HG02938 (cell line): ENCODE measurements around the gene JAKMIP2.
"Not testable (repeated sequence)": the region's sequence is repeated elsewhere in the genome, so short reads cannot be mapped to it uniquely, and the experiment has no call there.

Experiments used
- ATAC-seq: cut with Tn5 transposase; IDR thresholded peaks from one replicate; pipeline ENCODE4 v1.9.1; 2021; ENCODE audit warnings: mild to moderate bottlenecking, moderate library complexity; ENCODE audit not compliant: unreplicated experiment

The JAKMIP2 gene

GRCh38 chr5:147661541-147661940, 121.0 kb downstream of the JAKMIP2 start:
- no peak for ATAC-seq

DNA sequence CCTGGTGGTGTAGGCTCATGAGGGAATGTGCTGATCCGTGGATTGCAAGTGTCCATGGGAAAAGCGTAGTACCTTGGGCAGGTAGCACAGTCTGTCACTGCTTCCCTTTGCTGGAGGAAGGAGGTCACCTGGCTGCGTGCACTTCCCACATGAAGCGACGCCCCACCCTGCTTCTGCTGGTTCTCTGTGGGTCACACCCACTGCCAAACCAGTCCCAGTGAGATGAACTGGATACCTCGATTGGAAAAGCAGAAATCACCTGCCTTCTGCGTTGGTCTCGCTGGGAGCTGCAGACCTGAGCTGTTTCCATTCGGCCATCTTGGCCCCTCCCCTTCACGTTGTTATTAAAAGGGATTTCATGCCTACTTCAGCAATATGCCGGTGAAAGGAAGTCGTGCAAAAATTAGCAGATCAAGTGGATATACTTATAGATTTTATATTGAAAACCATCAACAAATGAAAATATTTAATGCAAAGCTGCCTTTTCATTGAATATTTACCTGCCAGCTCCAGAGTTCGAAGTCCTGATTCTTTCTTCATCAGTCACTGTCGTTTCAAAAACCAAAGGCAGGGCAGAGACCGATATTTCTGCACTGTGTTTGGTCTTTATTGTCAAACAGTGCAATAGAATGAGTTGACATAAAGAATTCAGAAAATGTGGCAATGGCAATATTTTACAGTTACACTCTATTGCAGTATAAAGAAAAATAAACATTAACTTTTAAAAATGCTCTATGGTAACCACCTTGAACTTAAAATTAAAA, 123.2 kb downstream of the JAKMIP2 start:
- ATAC-seq: no peak

DNA sequence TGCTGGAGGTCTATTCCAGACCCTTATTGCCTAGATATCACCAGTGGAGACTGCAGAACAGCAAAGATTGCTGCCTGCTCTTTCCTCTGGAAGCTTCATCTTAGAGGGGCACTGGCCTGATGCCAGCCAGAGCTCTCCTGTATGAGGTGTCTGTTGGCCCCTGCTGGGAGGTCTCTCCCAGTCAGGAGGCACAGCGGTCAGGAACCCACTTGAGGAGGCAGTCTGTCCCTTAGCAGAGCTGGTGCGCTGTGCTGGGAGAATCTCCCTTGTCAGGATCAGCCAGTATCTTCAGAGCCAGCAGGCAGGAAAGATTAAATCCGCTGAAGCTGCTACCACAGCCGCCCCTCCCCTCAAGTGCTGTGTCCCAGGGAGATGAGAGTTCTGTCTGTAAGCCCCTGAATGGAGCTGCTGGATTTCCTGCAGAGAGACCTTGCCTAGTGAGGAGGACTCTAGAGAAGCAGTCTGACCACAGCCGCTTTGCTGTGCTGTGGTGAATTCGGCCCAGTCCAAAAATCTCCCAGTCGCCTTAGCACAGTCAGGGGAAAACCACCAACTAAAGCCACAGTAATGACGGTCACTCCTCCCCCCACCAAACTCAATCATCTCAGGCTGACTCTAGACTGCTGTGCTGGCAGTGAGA, 124.1 kb downstream of the JAKMIP2 start:
- ATAC-seq: peak; percentile 93

- no peak for ATAC-seq
These were observed 133.9 kb downstream of the JAKMIP2 start for GRCh38 chr5:147648597-147648996.

DNA sequence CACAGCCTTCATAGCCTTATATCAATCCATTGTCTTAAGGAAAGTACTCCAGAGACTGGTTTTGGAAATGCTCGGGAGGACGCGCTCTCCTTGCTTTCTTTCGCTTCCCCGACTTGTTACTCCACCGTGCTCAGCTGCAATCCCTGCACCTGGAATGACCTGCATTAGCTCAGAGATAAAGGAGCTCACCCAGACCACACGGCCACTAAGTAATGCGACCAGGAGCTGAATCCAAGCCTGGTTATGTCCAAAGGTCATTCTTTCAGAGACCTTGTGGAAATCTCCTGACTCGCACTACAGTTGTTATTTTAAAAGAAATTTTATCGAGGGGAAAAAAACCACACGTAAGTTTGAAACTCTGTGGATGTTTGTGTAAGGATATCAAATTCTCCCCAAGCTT, 137.3 kb downstream of the JAKMIP2 start:
- no peak for ATAC-seq

DNA sequence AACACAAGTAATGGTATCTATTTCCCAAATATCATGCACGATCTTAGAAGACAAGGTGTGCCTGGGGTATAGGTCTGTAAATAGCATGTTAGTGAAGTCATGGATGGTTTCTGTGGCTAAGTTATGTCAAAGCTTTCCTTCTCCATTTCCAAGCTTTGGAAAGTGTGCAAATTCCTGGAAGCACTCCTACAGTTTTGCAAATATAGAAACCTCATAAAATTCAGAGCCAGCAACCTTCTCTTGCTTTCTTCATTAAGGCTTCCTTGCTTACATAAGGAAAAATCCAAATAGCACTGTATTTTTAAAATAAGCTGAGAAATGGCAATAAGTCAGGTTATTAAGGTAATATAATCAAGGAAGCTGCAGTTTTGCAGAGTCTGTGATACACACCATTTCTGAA, 138.1 kb downstream of the JAKMIP2 start:
- no peak for ATAC-seq

GRCh38 chr5:147643142-147643541, 139.4 kb downstream of the JAKMIP2 start:
- ATAC-seq: no peak

GRCh38 chr5:147642666-147643065, 139.9 kb downstream of the JAKMIP2 start:
- ATAC-seq: no peak

DNA sequence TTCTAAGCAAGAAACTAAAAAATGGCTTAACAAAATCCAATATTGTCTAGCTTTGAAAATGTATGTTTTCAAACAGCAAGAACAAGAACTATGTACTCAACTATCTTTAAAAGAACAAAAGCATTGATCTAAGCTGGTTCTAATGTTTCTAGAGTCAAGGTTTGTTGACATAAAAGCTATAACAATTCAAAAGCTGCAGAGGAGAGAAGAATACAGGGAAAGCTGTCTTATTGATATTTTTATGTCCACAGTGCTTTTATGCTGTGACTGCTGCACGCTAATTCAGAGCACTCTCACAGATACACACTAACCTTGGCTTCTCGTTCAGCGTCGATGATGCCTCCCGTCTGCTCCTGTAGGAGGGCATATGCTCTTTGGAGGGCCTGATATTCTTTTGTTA, 143.2 kb downstream of the JAKMIP2 start:
- no peak for ATAC-seq

GRCh38 chr5:147636729-147636984, 145.9 kb downstream of the JAKMIP2 start:
- ATAC-seq: no peak

GRCh38 chr5:147635882-147636728, 146.4 kb downstream of the JAKMIP2 start:
- ATAC-seq: no peak

DNA sequence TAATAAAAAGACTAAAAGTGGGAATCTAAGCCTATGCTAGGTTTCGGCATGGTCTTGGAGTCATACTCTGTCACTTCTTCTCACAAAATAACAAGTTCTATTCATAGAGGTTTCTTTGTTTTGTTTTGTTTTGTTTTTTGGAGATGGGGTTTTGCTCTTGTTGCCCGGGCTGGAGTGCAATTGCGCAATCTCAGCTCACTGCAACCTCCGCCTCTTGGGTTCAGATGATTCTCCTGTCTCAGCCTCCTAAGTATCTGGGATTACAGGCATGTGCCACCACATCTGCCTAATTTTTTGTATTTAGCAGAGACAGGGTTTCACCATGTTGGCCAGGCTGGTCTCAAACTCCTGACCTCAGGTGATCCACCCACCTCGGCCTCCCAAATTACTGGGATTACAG, 147.1 kb downstream of the JAKMIP2 start:
- not testable (repeated sequence) for ATAC-seq

GRCh38 chr5:147633173-147633572, 149.4 kb downstream of the JAKMIP2 start:
- ATAC-seq: no peak

DNA sequence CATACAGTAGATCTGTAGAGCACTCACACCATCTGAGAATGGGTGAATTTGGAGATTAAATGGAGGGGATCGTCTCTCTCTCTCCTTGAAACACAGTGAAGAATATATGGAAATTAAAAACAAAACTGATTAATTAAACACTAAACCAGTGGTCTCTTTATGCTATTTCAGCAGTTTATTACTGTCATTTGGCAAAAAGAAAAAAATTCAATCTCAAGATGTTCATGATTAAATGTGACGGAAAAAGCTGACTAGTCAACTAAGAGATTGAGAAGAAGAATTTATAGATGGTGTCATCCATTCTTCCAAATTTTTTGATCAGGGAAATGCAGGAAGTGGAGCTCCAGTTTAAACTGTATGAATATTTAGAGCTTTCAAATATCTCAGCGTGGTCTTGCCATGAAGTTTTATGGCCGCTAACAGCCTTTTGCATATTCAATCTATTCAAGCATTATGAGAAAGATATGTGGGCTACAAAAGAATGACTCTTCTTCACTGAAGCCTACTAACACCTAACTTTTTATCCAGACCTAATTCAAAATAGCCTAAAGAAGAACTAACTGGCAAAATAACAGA, 151.0 kb downstream of the JAKMIP2 start:
- ATAC-seq: no peak

GRCh38 chr5:147629196-147629595, 153.3 kb downstream of the JAKMIP2 start:
- ATAC-seq: no peak

DNA sequence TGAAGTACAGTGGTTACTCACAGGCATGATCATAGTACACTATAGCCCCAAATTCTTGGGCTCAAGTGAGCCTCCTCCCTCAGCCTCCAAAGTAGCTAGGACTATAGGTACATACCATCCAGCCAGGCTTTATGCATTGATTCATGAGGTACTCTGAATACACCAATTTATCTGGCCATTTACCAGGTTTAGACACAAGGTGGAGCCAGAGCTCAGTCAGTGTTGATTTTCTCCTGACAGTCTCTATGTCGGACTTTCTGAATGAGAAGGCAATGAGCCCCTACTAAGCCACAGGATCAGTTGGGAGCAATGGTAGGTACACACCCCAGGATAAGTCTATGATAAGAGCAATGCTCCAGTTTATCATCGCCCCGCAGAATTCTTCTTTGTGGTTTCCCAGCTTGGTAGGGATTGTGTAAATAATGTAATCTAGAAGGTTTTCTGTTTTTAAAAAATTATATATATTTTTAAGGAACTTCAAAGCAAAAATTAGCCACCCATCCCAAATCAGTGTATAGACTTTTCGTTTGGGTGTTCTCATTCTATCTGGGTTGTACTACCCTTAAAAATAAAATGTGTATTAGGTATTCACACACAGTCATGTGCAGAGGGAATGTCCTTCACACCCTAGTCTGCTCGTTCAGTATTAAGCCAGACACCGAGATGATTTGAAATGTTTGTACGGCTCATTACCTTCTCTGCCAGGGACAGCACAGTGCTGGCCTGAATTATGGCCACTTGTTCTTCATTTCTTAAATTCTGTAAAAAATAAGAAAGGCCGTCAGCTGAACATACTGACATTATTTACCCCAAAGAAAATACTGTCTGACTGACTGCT, 154.3 kb downstream of the JAKMIP2 start:
- ATAC-seq: peak; percentile 93

DNA sequence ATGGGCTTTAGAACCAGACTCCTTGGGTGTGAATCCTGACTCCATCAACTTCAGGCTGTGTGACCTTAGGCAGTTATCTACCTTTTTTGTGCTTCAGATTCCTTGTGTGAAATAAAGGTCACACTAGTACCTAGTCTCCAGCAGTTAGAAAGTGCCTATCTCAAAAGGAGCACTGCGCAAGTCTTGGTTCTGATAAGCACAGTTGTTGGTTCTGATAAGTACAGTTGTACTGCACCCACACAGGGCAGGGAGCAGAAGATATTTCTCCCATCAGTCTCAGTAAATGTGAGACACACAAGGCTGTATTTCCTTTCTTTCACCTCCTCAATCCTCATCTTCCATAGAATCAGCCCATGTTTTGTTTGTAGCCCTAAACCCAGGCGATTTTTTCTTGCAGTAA, 156.1 kb downstream of the JAKMIP2 start:
- no peak for ATAC-seq

DNA sequence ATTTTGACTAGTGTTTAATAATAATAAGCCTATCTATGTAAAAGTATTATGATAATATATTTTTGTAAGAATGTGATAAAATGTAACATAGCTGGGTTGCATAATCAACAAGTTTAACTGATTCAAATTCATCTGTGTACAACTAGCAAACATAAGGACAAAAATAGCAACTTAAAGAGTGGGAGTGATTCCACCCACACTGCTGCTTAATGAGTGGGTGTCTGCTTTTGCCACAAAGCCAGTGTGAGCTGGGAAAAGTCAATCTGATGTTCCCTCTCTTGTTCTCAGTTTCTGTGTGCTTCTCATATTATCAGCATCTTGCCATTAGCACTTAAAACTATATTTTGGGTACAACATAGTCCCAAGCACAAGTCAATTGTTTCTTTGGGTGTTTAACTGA, 161.5 kb downstream of the JAKMIP2 start:
- ATAC-seq: no peak

GRCh38 chr5:147619281-147619878, 163.1 kb downstream of the JAKMIP2 start:
- ATAC-seq: no peak

DNA sequence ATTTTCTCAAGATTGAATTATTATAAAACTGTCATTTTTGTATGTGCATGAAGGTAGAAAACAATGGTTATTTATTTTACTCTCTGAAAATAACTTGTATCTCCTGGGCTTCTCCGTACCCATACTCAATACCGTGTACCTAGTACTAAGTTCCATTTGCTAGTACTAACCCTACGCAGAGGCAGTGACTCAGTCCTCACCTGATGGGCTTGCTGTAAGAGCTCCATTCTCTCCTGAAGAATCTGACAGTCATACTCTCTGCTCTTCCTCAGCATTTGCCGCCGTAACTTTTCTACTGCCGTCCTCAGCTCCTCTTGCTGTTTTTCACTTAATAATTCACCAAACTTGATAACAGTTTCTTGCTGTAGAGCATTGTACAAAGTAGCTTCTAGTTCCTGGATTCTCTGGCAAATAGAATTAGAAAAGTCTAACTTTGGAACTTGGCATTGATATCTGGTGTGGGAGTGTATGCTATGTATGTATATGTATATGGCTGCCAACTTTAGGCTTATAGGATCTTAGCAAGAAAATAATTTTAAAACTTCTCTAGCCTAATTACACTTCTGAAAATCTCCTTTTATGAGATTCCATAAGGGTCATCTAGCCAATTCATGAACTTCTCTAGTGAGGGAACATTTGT, 164.7 kb downstream of the JAKMIP2 start:
- no peak for ATAC-seq
